Fibroblast of lung (primary cell): ENCODE results near the gene EXOSC7. TPM values are rescaled to one million over a fixed set of nuclear protein-coding genes. Genes with fewer than 3 reads are reported as not detected.

Experiments
- DNase-seq, 2 donors: peaks; one replicate each; pipeline versions ENCODE4 v3.0.0 to v3.0.0-alpha.2; 2010; ENCODE audit warnings: low read depth in 2 of 2
- H2AFZ ChIP-seq: 2 replicates; pipeline ENCODE4 v1.5.1; 2012; ENCODE audit warnings: low read length, control low read depth, inconsistent platforms
- H3K27ac ChIP-seq: 2 replicates; pipeline ENCODE4 v1.5.1; 2011; ENCODE audit warnings: low read length, control low read depth; ENCODE audit not compliant: insufficient read depth
- H3K27me3 ChIP-seq: 2 replicates; pipeline ENCODE4 v1.5.1; 2011; ENCODE audit warnings: mild to moderate bottlenecking, low read length; ENCODE audit not compliant: control insufficient read depth, insufficient read depth
- H3K36me3 ChIP-seq: 2 replicates; pipeline ENCODE4 v1.5.1; 2011; ENCODE audit warnings: low read length; ENCODE audit not compliant: control insufficient read depth, insufficient read depth
- H3K4me1 ChIP-seq: 2 replicates; pipeline ENCODE4 v1.5.1; 2011; ENCODE audit warnings: low read length; ENCODE audit not compliant: control insufficient read depth, insufficient read depth; ENCODE audit errors: extremely low read depth
- H3K4me2 ChIP-seq: 2 replicates; pipeline ENCODE4 v1.5.1; 2011; ENCODE audit warnings: low read length, control low read depth; ENCODE audit not compliant: insufficient read depth; ENCODE audit errors: extremely low read depth
- H3K4me3 ChIP-seq, 4 experiments: fragments of 200-600 bp in 1 of 4; sonication (generic) in 1 of 4; replicated peaks in 1 of 4; 2 replicates each; pipeline ENCODE4 v1.5.1; 2011 to 2016; ENCODE audit warnings: low read length in 4 of 4, low read depth in 3 of 4, mild to moderate bottlenecking in 3 of 4, control low read depth in 2 of 4, inconsistent platforms in 1 of 4, mixed read lengths in 1 of 4; ENCODE audit not compliant: insufficient read depth in 1 of 4; ENCODE audit errors: control extremely low read depth in 1 of 4
- H3K79me2 ChIP-seq: 2 replicates; pipeline ENCODE4 v1.5.1; 2012; ENCODE audit warnings: mild to moderate bottlenecking, low read length, inconsistent platforms; ENCODE audit not compliant: control insufficient read depth, insufficient read depth
- H3K9ac ChIP-seq: 2 replicates; pipeline ENCODE4 v1.5.1; 2011; ENCODE audit warnings: mild to moderate bottlenecking, low read length, control low read depth; ENCODE audit not compliant: insufficient read depth
- H3K9me3 ChIP-seq: 2 replicates; pipeline ENCODE4 v1.5.1; 2012; ENCODE audit warnings: low read depth, low read length; ENCODE audit not compliant: control insufficient read depth, insufficient read depth
- H4K20me1 ChIP-seq: 2 replicates; pipeline ENCODE4 v1.5.1; 2011; ENCODE audit warnings: low read length; ENCODE audit not compliant: control insufficient read depth, insufficient read depth; ENCODE audit errors: extremely low read depth
- EZH2 ChIP-seq: IDR thresholded peaks from 2 replicates; pipeline ENCODE4 v1.5.1; 2012; ENCODE audit warnings: low read length, control low read depth, mild to moderate bottlenecking; ENCODE audit errors: missing control alignments
- polyA plus RNA-seq, 2 donors: library from polyadenylated mRNA; depleted of rRNA in 1 of 2; stranded (reverse) in 1 of 2; unstranded in 1 of 2; fragments of >200 nt; gene quantifications; 2 replicates each; pipeline ENCODE4 v1.2.1, GENCODE V29; 2011 to 2012; ENCODE audit warnings: missing spikeins in 1 of 2
- total RNA-seq: library from RNA; depleted of rRNA; stranded (reverse); fragments of >200 nt; gene quantifications from 2 replicates; pipeline ENCODE4 v1.2.1, GENCODE V29; 2014
- TF ChIP-seq, protein P1 (sequence below), 2 donors: IDR thresholded peaks in 1 of 2; conservative IDR thresholded peaks in 1 of 2; 1 replicate in 1 of 2; 2 replicates in 1 of 2; pipeline ENCODE4 v1.5.1; 2011 to 2012; ENCODE audit warnings: low read length in 2 of 2, control low read depth in 1 of 2, inconsistent platforms in 1 of 2, low read depth in 1 of 2, mild to moderate bottlenecking in 1 of 2

The EXOSC7 gene
- total and polyA plus RNA-seq, 2 donors (not counting 1 experiment from before 2014, with no cell fraction given) = 58.8 to 72.5 TPM

DNA sequence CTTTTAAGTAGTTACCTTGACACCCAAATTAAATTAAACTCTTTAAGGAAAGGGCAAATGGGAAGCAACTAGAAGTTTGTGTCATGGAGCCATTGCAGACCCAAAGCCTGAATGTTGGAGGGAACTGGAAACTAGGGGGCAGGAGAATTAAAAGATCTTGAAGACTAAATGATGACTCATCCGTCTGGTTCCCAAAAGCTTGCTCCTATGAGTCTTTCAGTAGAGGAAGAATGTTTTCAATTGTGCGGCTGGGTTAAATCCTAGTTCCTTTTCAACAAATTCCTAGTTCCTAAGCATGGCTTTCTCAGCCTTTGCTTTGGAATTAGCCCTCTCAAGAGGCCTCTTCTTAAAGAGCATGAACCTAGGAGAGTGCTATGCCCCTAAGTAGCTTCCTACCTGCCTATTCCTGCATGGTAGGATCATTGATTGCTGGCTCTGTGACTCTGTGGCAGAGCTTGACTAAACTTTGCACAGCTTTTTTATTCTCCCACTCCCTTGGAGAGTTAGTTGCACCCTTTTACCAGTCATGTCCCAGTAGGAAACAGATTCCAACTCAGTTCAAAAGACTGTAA, 67.8 kb downstream of the EXOSC7 start:
- peaks cover 18% of the 10 kb centered on the region for H3K4me1 ChIP-seq
- H3K4me2 ChIP-seq = peak overlapping the region; percentile 4
- H3K79me2 ChIP-seq = no peaks in the 10 kb centered on the region
- peak; percentile 92 to 93 for DNase-seq
- H2AFZ ChIP-seq = no peak overlapping the region
- no peak overlapping the region for H3K9ac ChIP-seq
- H3K27ac ChIP-seq = peak overlapping the region; percentile 64
- no peaks in the 10 kb centered on the region for H3K36me3 ChIP-seq
- no peaks in the 10 kb centered on the region for H3K27me3 ChIP-seq
- no peaks in the 10 kb centered on the region for H3K9me3 ChIP-seq
- no peak overlapping the region for H3K4me3 ChIP-seq
- TF ChIP-seq, protein P1, sequence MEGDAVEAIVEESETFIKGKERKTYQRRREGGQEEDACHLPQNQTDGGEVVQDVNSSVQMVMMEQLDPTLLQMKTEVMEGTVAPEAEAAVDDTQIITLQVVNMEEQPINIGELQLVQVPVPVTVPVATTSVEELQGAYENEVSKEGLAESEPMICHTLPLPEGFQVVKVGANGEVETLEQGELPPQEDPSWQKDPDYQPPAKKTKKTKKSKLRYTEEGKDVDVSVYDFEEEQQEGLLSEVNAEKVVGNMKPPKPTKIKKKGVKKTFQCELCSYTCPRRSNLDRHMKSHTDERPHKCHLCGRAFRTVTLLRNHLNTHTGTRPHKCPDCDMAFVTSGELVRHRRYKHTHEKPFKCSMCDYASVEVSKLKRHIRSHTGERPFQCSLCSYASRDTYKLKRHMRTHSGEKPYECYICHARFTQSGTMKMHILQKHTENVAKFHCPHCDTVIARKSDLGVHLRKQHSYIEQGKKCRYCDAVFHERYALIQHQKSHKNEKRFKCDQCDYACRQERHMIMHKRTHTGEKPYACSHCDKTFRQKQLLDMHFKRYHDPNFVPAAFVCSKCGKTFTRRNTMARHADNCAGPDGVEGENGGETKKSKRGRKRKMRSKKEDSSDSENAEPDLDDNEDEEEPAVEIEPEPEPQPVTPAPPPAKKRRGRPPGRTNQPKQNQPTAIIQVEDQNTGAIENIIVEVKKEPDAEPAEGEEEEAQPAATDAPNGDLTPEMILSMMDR (conservative IDR thresholded peaks at IDR 0.05 in 1 of 2, IDR thresholded peaks at IDR 0.05 in 1 of 2; ENCODE audit: low read depth in 1 of 2, low read length in 2 of 2) = peak; percentile 44 to 53
- no peak for TF ChIP-seq EZH2
- no peaks in the 10 kb centered on the region for H4K20me1 ChIP-seq

DNA sequence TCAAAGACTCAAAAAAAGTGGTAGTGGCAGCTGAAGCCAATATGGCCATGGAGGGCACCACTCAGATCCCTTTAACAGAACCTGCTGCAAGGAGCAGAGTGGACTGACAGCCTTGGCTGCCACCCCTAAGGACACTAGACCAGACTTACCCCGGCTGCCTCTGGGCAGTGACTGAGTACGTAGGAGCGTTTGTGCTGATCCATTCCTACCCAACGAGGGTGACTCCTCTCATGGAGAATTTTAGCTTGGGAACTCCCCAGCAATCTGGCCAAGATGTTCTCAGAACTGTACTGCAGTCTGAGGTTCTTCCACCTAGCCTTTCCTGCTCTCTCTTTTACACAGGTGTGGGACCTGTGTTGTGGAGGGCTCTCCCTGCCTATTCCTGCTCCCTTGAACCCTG, 72.2 kb downstream of the EXOSC7 start:
- Histone ChIP-seq H2AFZ (no peak overlapping the region), H3K36me3 (no peaks in the 10 kb centered on the region), H3K4me2 (no peak overlapping the region), H3K79me2 (no peaks in the 10 kb centered on the region), H3K27me3 (no peaks in the 10 kb centered on the region), H4K20me1 (no peaks in the 10 kb centered on the region), H3K4me3 (no peak overlapping the region), H3K9ac (no peak overlapping the region), H3K4me1 (peaks cover 13% of the 10 kb centered on the region), H3K9me3 (no peaks in the 10 kb centered on the region), H3K27ac (no peak overlapping the region)
- TF ChIP-seq, protein P1 (conservative IDR thresholded peaks at IDR 0.05 in 1 of 2, IDR thresholded peaks at IDR 0.05 in 1 of 2; ENCODE audit: low read depth in 1 of 2, low read length in 2 of 2) = no peak
- TF ChIP-seq EZH2 = no peak
- peak in 1 of 2 donors; percentile 62 for DNase-seq

DNA sequence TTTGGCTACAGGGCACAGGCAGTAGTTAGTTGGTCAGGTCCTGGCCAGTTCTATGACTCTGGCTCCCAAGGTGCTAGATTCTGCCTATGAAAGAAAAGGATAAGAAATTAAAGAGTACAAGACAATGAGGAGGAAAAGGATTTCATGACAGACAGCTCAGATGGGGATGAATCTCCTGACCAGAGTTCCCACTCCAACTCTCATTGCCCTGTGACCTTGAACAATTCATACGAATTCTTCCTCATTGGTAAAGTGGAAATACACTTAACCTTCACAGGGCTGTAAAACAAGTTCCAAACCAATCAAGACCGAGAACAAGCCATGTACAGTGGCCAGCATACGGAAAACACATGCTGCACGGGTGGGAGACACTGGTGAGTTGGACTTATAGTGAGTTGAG, 73.8 kb downstream of the EXOSC7 start:
- Histone ChIP-seq H2AFZ (no peak overlapping the region), H3K27ac (no peak overlapping the region), H4K20me1 (no peaks in the 10 kb centered on the region), H3K4me3 (no peak overlapping the region), H3K4me1 (peaks cover 11% of the 10 kb centered on the region), H3K9ac (no peak overlapping the region), H3K36me3 (no peaks in the 10 kb centered on the region), H3K9me3 (no peaks in the 10 kb centered on the region), H3K4me2 (no peak overlapping the region), H3K79me2 (no peaks in the 10 kb centered on the region), H3K27me3 (no peaks in the 10 kb centered on the region)
- TF ChIP-seq, protein P1 (conservative IDR thresholded peaks at IDR 0.05 in 1 of 2, IDR thresholded peaks at IDR 0.05 in 1 of 2; ENCODE audit: low read depth in 1 of 2, low read length in 2 of 2) = no peak
- TF ChIP-seq EZH2 = no peak
- no peak for DNase-seq
